NCI-H460 (cell line): ENCODE data around the gene EVC2. TPM values are rescaled to one million over a fixed set of nuclear protein-coding genes. Genes with fewer than 3 reads are reported as not detected.

Source experiments
- DNase-seq: peaks from one replicate; pipeline ENCODE4 v3.0.0-alpha.2; 2016; ENCODE audit warnings: low read depth; ENCODE audit errors: extremely low read depth
- polyA plus RNA-seq: library from polyadenylated mRNA; depleted of rRNA; stranded (reverse); fragments of >200 nt; gene quantifications from 2 replicates; pipeline ENCODE4 v1.2.3, GENCODE V29; 2014; cell fraction: nucleus; rRNA removed
- total RNA-seq: library from RNA; depleted of rRNA; stranded (reverse); fragments of >200 nt; shearing (Covaris generic); gene quantifications from 2 replicates; pipeline ENCODE4 v1.2.3, GENCODE V29; 2014; rRNA removed

Gene EVC2
- total RNA-seq, result not detected in 2 replicates
- not detected in 2 replicates for polyA plus RNA-seq

GRCh38 chr4:5708449-5709206, at the start of gene EVC2:
TSS of gene EVC2 (minus strand) at chr4:5708559. CDS start at chr4:5708513, 46 bp downstream.
- DNase-seq, result no peak

- no peak for DNase-seq
Measured at GRCh38 chr4:5757954-5758353, 49.6 kb upstream of the EVC2 start.

- DNase-seq, result no peak
Measured at GRCh38 chr4:5757536-5757935, 49.2 kb upstream of the EVC2 start.

- no peak for DNase-seq
Measured at GRCh38 chr4:5757091-5757490, 48.7 kb upstream of the EVC2 start.

- no peak for DNase-seq
Measured at GRCh38 chr4:5756271-5756670, 47.9 kb upstream of the EVC2 start.

GRCh38 chr4:5755679-5756078, 47.3 kb upstream of the EVC2 start:
- no peak for DNase-seq

- DNase-seq, result no peak
Measured at GRCh38 chr4:5755161-5755560, 46.8 kb upstream of the EVC2 start.

GRCh38 chr4:5754529-5754881, 46.1 kb upstream of the EVC2 start:
- no peak for DNase-seq

- no peak for DNase-seq
Measured at GRCh38 chr4:5753766-5754528, 45.6 kb upstream of the EVC2 start.

GRCh38 chr4:5753366-5753765, 45.0 kb upstream of the EVC2 start:
- DNase-seq, result no peak

- no peak for DNase-seq
Measured at GRCh38 chr4:5752376-5753184, 44.2 kb upstream of the EVC2 start.

GRCh38 chr4:5751666-5752375, 43.5 kb upstream of the EVC2 start:
- no peak for DNase-seq

GRCh38 chr4:5750946-5751665, 42.7 kb upstream of the EVC2 start:
- no peak for DNase-seq

- DNase-seq, result no peak
Measured at GRCh38 chr4:5750052-5750945, 41.9 kb upstream of the EVC2 start.

GRCh38 chr4:5749568-5749967, 41.2 kb upstream of the EVC2 start:
- DNase-seq, result no peak

- no peak for DNase-seq
Measured at GRCh38 chr4:5747738-5748375, 39.5 kb upstream of the EVC2 start.

GRCh38 chr4:5746829-5747737, 38.7 kb upstream of the EVC2 start:
- DNase-seq, result no peak
